Left lung (tissue), 10 donors: Measurements from ENCODE around the gene PKD2. TPM values are rescaled to one million over a fixed set of nuclear protein-coding genes. Genes with fewer than 3 reads are reported as not detected.
"Not testable (repeated sequence)": the region's sequence is repeated elsewhere in the genome, so short reads cannot be mapped to it uniquely, and the experiment has no call there.

Experiments used
- ATAC-seq: fragments of 200-7000 bp; cut with Tn5 transposase; one replicate; pipeline ENCODE4 v1.9.1; 2020; ENCODE audit warnings: moderate library complexity
- DNase-seq, 4 donors: peaks; one replicate each; pipeline ENCODE4 v3.0.0-alpha.2; 2013 to 2020
- H3K27ac ChIP-seq, 2 donors: fragments of 200-600 bp; sonication (generic) in 1 of 2; one replicate each; pipeline versions ENCODE4 v1.5.0 to v1.8.0; 2020 to 2021
- H3K27me3 ChIP-seq, 2 donors: fragments of 200-600 bp; sonication (generic) in 1 of 2; one replicate each; pipeline versions ENCODE4 v1.5.0 to v1.8.0; 2020 to 2021
- H3K36me3 ChIP-seq, 2 donors: fragments of 200-600 bp; sonication (generic) in 1 of 2; one replicate each; pipeline versions ENCODE4 v1.5.0 to v1.8.0; 2020 to 2021
- H3K4me1 ChIP-seq, 2 donors: fragments of 200-600 bp; one replicate each; pipeline ENCODE4 v1.8.0; 2021
- H3K4me3 ChIP-seq, 2 donors: fragments of 200-600 bp; sonication (generic) in 1 of 2; one replicate each; pipeline versions ENCODE4 v1.5.0 to v1.8.0; 2020 to 2021; ENCODE audit warnings: mild to moderate bottlenecking in 1 of 2
- H3K9me3 ChIP-seq, 2 donors: fragments of 200-600 bp; sonication (generic) in 1 of 2; one replicate each; pipeline versions ENCODE4 v1.5.0 to v1.8.0; 2020 to 2021
- CTCF ChIP-seq, 2 donors: fragments of 200-600 bp; sonication (generic) in 1 of 2; IDR thresholded peaks; one replicate each; pipeline versions ENCODE4 v1.5.0 to v1.8.0; 2021; ENCODE audit warnings: antibody characterized with exemption in 2 of 2
- intact Hi-C, 2 donors: fragments of 100-400 bp; cut with DNase I; formaldehyde crosslinking; loops; one replicate each; pipeline versions ENCODE4 v1.11.2 to v1.14.2; 2022
- polyA plus RNA-seq, 6 donors: library from polyadenylated mRNA; unstranded; fragments of 120-200 nt; gene quantifications; one replicate each; pipeline ENCODE4 v1.2.1, GENCODE V29; 2013; ENCODE audit not compliant: insufficient read length in 6 of 6
- total RNA-seq, 2 donors: library from RNA; stranded (reverse); fragmentation: NEBNext Ultra II Directional; extraction: Animal tissue kit (Norgen Biotek cat#: 25700); gene quantifications; one replicate each; pipeline ENCODE4 v1.2.1, GENCODE V29; 2021
- donor health status: DM: no; HTN: yes; CAD: no.
- donor health status: DM: no; HTN: no; CAD: no.

PKD2 gene
- total and polyA plus RNA-seq, 8 donors = 22.6 to 72.4 (median 62.0) TPM

GRCh38 chr4:88106205-88106604 is 98.8 kb downstream of the PKD2 start:
- Histone ChIP-seq H3K9me3 (no peaks in the 10 kb centered on the region), H3K4me1 (peaks cover 0 to 7% of the 10 kb centered on the region in 2 donors), H3K36me3 (no peaks in the 10 kb centered on the region), H3K4me3 (no peak overlapping the region), H3K27ac (no peak overlapping the region), H3K27me3 (no peaks in the 10 kb centered on the region)
- no peak for TF ChIP-seq CTCF (IDR thresholded peaks at IDR 0.05)
- intact Hi-C loops = no loop called here
- ATAC-seq = no peak
- DNase-seq = no peak

GRCh38 chr4:88107406-88108107 is 100.1 kb downstream of the PKD2 start:
- Histone ChIP-seq H3K27me3 (no peaks in the 10 kb centered on the region), H3K9me3 (no peaks in the 10 kb centered on the region), H3K36me3 (no peaks in the 10 kb centered on the region), H3K4me3 (no peak overlapping the region), H3K4me1 (peaks cover 0 to 7% of the 10 kb centered on the region in 2 donors), H3K27ac (no peak overlapping the region)
- no peak for TF ChIP-seq CTCF (IDR thresholded peaks at IDR 0.05)
- DNase-seq = peak in 1 of 4 donors; percentile 4
- ATAC-seq = peak; percentile 71
- intact Hi-C loops = no loop called here

GRCh38 chr4:88108108-88108465 is 100.7 kb downstream of the PKD2 start:
- H3K4me3 ChIP-seq, ATAC-seq, DNase-seq, H3K4me1 ChIP-seq, intact Hi-C loops, H3K27me3 ChIP-seq, H3K36me3 ChIP-seq, H3K27ac ChIP-seq, H3K9me3 ChIP-seq: not testable (repeated sequence)

- Histone ChIP-seq H3K9me3 (no peaks in the 10 kb centered on the region), H3K4me3 (no peak overlapping the region), H3K4me1 (peaks cover 0 to 7% of the 10 kb centered on the region in 2 donors), H3K27ac (no peak overlapping the region), H3K27me3 (no peaks in the 10 kb centered on the region), H3K36me3 (no peaks in the 10 kb centered on the region)
- no peak for DNase-seq
- TF ChIP-seq CTCF (IDR thresholded peaks at IDR 0.05) = no peak
- intact Hi-C loops = no loop called here
- no peak for ATAC-seq
Measured at GRCh38 chr4:88108747-88109122, 101.3 kb downstream of the PKD2 start.

GRCh38 chr4:88109123-88109881 is 101.9 kb downstream of the PKD2 start:
- no peak for TF ChIP-seq CTCF (IDR thresholded peaks at IDR 0.05)
- ATAC-seq = no peak
- no peak for DNase-seq
- no peak overlapping the region for H3K27ac ChIP-seq
- H3K36me3 ChIP-seq = no peaks in the 10 kb centered on the region
- H3K4me1 ChIP-seq = peaks cover 0 to 7% of the 10 kb centered on the region in 2 donors
- H3K27me3 ChIP-seq = no peaks in the 10 kb centered on the region
- intact Hi-C loops = no loop called here
- H3K9me3 ChIP-seq = no peaks in the 10 kb centered on the region
- no peak overlapping the region for H3K4me3 ChIP-seq
